Fibroblast of mammary gland (primary cell): ENCODE data around the gene RBSN.
A peak's percentile ranks its signal among the peaks of the same experiment; 100 is the strongest.

ENCODE experiments used
- DNase-seq: peaks from one replicate; pipeline ENCODE4 v3.0.0-alpha.2; 2010; ENCODE audit warnings: low read depth
- H3K4me3 ChIP-seq: 2 replicates; pipeline ENCODE4 v1.5.1; 2011; ENCODE audit warnings: low read depth, mild to moderate bottlenecking, low read length, moderate library complexity; ENCODE audit not compliant: control insufficient read depth
- TF ChIP-seq, protein P1 (sequence below): conservative IDR thresholded peaks from 2 replicates; pipeline ENCODE4 v1.5.1; 2011; ENCODE audit warnings: low read depth, low read length, inconsistent platforms; ENCODE audit not compliant: control insufficient read depth, insufficient read depth

RBSN gene

DNA sequence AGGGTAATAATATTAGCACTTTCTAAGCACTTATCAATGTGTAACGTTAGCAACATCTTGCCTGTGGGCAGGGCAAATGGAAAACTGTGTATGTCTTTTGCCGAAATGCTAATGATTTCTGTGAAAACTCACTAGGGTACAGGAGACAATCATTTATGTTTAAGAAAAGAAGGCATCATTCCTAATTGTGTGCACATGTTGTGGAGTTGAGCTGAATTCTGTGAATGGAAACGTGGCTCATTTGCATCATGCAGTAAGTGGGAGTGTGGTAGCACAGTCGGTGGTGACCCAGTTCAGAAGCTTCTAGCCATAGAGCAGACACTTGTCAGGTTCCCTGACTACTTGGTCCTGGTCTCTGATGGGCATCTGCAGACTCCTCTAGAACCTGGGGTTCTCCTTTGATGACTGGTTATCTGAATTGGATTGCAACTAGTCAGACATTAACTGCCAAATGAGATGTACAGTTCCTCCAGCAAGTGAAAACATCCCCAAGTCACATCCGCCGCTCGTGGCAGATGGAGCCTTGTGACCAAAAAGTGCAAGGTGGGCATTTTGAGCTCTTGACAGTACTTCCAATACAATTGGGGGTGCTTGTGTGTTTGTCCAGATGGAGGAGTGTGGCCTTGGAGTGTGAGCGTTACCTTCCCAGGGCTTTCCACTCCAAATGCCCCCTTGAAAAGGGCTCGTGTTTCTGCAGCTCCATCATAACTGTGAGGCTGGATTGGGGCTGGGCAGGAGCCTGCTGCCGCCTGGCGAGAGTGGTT lies 55.4 kb downstream of the RBSN start:
- TF ChIP-seq, protein P1, sequence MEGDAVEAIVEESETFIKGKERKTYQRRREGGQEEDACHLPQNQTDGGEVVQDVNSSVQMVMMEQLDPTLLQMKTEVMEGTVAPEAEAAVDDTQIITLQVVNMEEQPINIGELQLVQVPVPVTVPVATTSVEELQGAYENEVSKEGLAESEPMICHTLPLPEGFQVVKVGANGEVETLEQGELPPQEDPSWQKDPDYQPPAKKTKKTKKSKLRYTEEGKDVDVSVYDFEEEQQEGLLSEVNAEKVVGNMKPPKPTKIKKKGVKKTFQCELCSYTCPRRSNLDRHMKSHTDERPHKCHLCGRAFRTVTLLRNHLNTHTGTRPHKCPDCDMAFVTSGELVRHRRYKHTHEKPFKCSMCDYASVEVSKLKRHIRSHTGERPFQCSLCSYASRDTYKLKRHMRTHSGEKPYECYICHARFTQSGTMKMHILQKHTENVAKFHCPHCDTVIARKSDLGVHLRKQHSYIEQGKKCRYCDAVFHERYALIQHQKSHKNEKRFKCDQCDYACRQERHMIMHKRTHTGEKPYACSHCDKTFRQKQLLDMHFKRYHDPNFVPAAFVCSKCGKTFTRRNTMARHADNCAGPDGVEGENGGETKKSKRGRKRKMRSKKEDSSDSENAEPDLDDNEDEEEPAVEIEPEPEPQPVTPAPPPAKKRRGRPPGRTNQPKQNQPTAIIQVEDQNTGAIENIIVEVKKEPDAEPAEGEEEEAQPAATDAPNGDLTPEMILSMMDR = no peak
- no peak overlapping the region for H3K4me3 ChIP-seq
- no peak for DNase-seq

DNA sequence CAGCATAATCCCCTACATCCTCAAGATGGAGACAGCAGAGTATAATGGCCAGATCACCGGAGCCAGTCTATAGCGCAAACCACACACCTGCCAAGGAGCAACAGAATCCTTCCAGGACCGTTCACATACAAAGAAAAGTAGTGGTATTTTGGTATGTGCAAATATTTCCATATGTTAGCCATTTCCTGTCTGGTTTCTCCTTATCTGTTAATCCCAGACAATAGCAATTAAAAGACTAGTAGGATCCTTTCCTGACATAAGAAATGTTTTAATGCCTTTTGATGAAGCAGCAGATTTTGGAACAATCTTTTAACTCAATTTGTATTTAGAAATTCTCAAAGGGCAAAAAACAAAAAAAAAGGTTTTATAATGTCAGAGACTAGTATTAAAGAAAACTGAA lies 56.0 kb downstream of the RBSN start:
- no peak overlapping the region for H3K4me3 ChIP-seq
- no peak for DNase-seq
- TF ChIP-seq, protein P1 = no peak

DNA sequence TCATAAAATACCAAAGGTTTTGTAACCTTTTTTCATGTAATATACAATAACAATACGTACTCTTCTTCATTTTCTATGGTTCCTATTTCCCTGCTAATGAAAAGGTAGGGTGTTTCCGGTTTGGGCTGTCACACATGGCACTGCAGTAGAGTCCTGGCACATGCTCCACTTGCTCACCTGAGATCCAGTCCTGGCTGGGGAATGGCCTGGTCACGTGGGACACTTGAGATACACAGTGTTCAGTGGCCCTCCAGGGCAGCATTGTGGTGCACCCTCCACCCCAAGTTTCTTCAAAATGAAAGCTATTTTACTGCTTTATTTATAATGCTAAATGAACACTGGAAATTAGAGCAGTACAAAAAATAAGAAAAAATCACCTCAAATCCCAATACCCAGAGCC lies 57.0 kb downstream of the RBSN start:
- DNase-seq = no peak
- TF ChIP-seq, protein P1 = no peak
- no peak overlapping the region for H3K4me3 ChIP-seq

DNA sequence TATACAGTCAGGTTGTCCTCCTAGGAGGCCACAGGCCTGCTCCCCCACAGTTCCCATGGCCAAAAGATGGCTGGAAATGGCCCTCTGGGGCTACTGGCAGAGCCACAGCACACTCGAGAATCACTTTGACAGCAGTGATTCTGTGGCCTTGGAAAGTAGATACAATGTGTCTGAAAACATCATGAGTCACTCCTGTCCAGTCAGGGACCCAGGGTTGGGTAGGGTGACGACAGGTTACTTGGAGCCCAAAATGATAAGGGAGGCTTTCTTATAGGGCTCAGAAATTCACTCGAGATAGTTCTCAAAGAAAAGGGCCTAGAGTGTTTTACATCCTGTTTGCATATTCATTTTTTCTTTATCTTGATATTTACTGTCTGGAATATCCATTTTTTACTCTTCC lies 58.1 kb downstream of the RBSN start:
- peak; percentile 13 for DNase-seq
- TF ChIP-seq, protein P1 = no peak
- no peak overlapping the region for H3K4me3 ChIP-seq

DNA sequence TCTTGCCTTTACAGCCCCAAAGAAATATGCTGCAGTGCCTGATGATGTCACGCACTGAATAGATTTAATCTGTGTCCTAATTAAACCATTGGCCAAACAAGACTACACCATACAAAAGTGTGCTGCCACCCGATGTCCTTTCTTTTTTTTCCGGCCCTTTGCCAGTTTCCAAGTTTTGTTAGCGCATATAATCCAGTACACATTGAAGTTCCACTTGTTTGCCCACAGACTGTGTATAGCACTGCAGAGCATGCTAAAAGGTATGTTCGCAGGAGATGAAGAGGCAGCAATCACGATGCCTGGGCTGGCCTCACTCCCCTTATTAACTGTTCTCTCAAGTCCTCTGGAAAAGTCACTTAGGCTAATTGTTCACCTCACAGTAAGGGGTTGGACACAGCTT lies 60.6 kb downstream of the RBSN start:
- TF ChIP-seq, protein P1 = no peak
- DNase-seq = no peak
- H3K4me3 ChIP-seq = no peak overlapping the region

DNA sequence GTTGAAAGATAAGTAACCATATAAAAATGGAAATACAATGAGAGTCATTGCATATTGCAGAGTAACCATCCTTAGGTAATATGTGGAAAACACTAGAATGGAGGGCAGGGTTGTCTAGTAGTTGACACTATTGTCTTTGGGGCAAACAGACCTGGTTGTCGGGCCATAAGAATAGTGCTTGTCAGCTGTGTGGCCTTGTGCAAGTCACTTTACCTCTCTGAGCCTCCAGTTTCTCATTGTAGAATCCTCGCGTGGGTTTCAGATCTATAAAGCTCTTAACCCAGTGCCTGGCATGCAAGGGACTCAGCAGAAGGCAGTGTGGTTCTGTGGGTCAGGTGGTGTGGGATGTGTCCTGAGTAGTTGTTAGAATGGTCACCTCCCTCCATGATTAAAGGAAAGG lies 65.8 kb downstream of the RBSN start:
- H3K4me3 ChIP-seq = no peak overlapping the region
- no peak for DNase-seq
- TF ChIP-seq, protein P1 = no peak

DNA sequence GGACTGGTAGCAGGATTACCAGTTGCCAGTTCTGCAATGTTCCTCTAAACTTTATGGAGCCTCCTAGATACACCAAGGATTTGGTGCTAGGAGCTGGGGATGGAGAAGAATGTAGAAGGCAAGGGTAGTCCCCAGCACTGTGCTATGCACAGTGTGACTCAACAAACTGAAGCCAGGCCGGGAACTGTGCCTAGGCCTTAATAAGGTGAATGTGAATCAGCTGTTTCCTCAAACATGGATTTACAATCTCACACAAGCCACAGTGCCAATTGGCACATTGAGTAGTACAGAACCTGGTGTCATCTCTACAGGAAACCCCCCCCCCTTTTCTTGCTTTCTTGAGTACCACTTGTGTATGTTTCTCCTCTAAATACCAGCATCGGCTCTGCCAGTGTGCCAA lies 66.3 kb downstream of the RBSN start:
- no peak overlapping the region for H3K4me3 ChIP-seq
- TF ChIP-seq, protein P1 = no peak

More for the DNA sequence above, 66.3 kb downstream of the RBSN start:
- DNase-seq = peak; percentile 32
